ENCODE results near the gene NLGN1.

Gene NLGN1

DNA sequence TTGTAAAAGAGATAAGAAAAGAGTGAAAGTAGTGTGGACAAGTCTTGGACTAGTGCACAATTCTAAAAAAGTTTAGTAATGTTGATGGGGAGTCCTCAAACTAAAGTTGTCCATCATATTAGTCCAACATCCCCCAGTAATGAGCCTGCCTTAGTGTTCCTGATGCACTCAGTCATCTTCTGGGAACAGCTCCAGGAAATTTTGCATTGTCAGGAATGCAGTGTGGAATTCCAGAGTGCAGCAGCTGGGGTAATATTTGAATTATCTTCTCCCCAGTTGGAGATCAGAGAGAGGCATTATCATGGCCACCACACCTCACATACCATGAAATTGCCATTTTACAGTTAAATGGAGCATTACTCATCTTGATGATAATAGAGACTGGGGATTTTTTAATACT, 932.8 kb downstream of the NLGN1 start:
- Mint-ChIP-seq H3K4me3 (no peak overlapping the region), H3K27me3 (no peaks in the 10 kb centered on the region), H3K4me1 (ENCODE audit: low read depth in 2 of 2) (no peaks in the 10 kb centered on the region), H3K36me3 (ENCODE audit: insufficient read depth) (no peaks in the 10 kb centered on the region), H3K27ac (no peak overlapping the region), H3K9me3 (peaks cover 7 to 12% of the 10 kb centered on the region in 2 donors)
- no peak for ATAC-seq (replicated peaks)
- DNase-seq: no peak

DNA sequence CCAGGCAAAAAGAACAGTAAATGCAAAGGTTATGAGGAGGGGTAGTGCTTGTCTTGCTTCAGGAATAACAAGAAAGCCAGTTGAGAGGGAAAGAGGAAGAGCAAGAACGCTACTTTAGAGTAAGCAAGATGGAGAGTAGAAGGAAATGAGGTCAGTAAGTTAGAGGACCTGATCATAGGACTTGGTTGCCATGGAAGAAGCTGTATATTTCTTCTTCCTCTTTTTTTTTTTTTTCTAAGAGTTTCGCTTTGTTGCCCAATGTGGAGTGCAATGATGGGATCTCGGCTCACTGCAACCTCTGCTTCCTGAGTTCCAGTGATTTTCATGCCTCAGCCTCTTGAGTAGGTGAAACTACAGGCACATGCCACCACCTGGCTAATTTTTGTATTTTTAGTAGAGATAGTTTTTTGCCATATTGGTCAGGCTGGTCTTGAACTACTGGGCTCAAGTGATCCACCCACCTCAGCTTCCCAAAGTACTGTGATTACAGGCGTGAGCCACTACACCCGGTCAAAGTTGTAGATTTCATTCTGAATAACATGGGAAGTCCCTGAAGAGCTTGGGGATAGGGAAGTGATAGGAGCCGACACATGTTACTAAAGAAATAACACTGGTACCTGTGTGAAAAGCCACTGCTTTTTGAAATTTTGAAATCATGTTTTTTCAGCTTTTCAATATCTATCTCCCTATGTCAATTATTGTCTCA, 933.7 kb downstream of the NLGN1 start:
- no peak overlapping the region for H3K4me3 Mint-ChIP-seq
- no peak for ATAC-seq (replicated peaks)

GRCh38 chr3:174332391-174332790, 934.8 kb downstream of the NLGN1 start:
- no peak for DNase-seq
- Mint-ChIP-seq H3K9me3 (peaks cover 13 to 20% of the 10 kb centered on the region in 2 donors), H3K27me3 (no peaks in the 10 kb centered on the region), H3K4me1 (ENCODE audit: low read depth in 2 of 2) (no peaks in the 10 kb centered on the region), H3K27ac (no peak overlapping the region), H3K36me3 (ENCODE audit: insufficient read depth) (no peaks in the 10 kb centered on the region), H3K4me3 (no peak overlapping the region)
- ATAC-seq (replicated peaks): no peak

More for the DNA sequence above, 933.7 kb downstream of the NLGN1 start:
- Mint-ChIP-seq H3K4me1 (ENCODE audit: low read depth in 2 of 2) (no peaks in the 10 kb centered on the region), H3K36me3 (ENCODE audit: insufficient read depth) (no peaks in the 10 kb centered on the region), H3K9me3 (peaks cover 7 to 12% of the 10 kb centered on the region in 2 donors), H3K27ac (no peak overlapping the region), H3K27me3 (no peaks in the 10 kb centered on the region)
- DNase-seq: no peak

DNA sequence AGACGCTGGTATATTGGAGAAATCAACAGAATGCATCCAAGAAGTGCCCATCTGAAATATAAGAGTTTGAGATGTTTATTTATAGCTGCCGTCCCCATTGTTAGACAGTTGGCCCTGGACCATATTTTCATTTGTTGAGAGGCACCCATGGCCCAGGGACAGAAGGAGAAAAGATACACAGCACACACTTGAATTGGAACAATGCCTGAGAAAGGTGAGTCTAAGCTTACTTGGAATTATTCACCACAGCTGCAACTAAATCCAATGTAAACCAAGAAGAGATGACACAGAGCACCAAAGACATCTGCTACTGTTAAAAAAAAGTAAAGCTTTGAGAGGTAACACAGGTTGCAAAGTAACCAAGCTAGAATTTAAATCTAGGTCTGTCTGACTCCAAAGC, 936.1 kb downstream of the NLGN1 start:
- peaks cover 15 to 28% of the 10 kb centered on the region in 2 donors for H3K9me3 Mint-ChIP-seq
- no peaks in the 10 kb centered on the region for H3K27me3 Mint-ChIP-seq
- H3K27ac Mint-ChIP-seq: no peak overlapping the region
- ATAC-seq (replicated peaks) (no peak), DNase-seq (no peak)
- H3K36me3 Mint-ChIP-seq (ENCODE audit: insufficient read depth): no peaks in the 10 kb centered on the region
- no peaks in the 10 kb centered on the region for H3K4me1 Mint-ChIP-seq (ENCODE audit: low read depth in 2 of 2)
- no peak overlapping the region for H3K4me3 Mint-ChIP-seq

- H3K27me3 Mint-ChIP-seq: no peaks in the 10 kb centered on the region
- no peak overlapping the region for H3K4me3 Mint-ChIP-seq
- peaks cover 14 to 27% of the 10 kb centered on the region in 2 donors for H3K9me3 Mint-ChIP-seq
- no peaks in the 10 kb centered on the region for H3K4me1 Mint-ChIP-seq (ENCODE audit: low read depth in 2 of 2)
- H3K36me3 Mint-ChIP-seq (ENCODE audit: insufficient read depth): no peaks in the 10 kb centered on the region
- no peak for ATAC-seq (replicated peaks)
- H3K27ac Mint-ChIP-seq: no peak overlapping the region
- no peak for DNase-seq
Measured at GRCh38 chr3:174334111-174334510, 936.6 kb downstream of the NLGN1 start.

GRCh38 chr3:174335324-174335723, 937.8 kb downstream of the NLGN1 start:
- Mint-ChIP-seq H3K27ac (no peak overlapping the region), H3K4me3 (no peak overlapping the region), H3K9me3 (peaks cover 13 to 23% of the 10 kb centered on the region in 2 donors), H3K36me3 (ENCODE audit: insufficient read depth) (no peaks in the 10 kb centered on the region), H3K4me1 (ENCODE audit: low read depth in 2 of 2) (no peaks in the 10 kb centered on the region), H3K27me3 (no peaks in the 10 kb centered on the region)
- DNase-seq (no peak), ATAC-seq (replicated peaks) (no peak)

DNA sequence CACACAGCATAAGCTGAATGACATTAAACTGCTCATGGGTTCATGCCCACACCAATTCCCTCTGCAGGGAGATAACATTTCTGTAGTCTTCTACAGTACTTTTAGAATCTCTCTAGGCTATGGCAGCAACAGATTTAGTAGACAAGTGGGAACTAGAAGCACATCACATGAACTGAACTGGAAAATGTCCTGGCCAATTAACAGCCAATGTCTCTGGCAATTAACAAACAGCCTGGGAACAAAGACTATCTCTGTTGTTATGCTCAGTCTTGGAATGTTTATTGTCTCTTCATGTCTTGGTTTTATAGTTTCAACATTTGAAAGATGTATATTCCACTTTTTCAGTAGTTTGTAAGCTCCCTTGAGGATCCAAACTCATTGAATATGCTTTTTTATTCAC, 938.4 kb downstream of the NLGN1 start:
- no peak for ATAC-seq (replicated peaks)
- H3K27me3 Mint-ChIP-seq: no peaks in the 10 kb centered on the region
- H3K4me1 Mint-ChIP-seq (ENCODE audit: low read depth in 2 of 2): no peaks in the 10 kb centered on the region

More for the DNA sequence above, 938.4 kb downstream of the NLGN1 start:
- Mint-ChIP-seq H3K36me3 (ENCODE audit: insufficient read depth) (no peaks in the 10 kb centered on the region), H3K4me3 (no peak overlapping the region), H3K9me3 (peaks cover 10 to 20% of the 10 kb centered on the region in 2 donors), H3K27ac (no peak overlapping the region)
- DNase-seq: no peak

Measured in effector memory CD8-positive, alpha-beta T cell (primary cell).